Measurements from ENCODE around the gene TANK.
"Not testable (repeated sequence)": the region's sequence is repeated elsewhere in the genome, so short reads cannot be mapped to it uniquely, and the experiment has no call there.

Gene TANK

GRCh38 chr2:161280906-161281323 lies 120.7 kb downstream of the TANK start:
- not testable (repeated sequence) for H3K36me3 ChIP-seq (ENCODE audit: control insufficient read depth, insufficient read depth, low read length); H3K4me3 ChIP-seq (ENCODE audit: low read depth, low read length); H3K27me3 ChIP-seq (ENCODE audit: control insufficient read depth, insufficient read depth, low read length); H3K27ac ChIP-seq (ENCODE audit: low read depth, low read length); H3K9ac ChIP-seq (ENCODE audit: low read length); H3K4me1 ChIP-seq (ENCODE audit: control insufficient read depth, insufficient read depth, low read length)
- peaks cover 13% of the 10 kb centered on the region for H3K9me3 ChIP-seq (ENCODE audit: control insufficient read depth, insufficient read depth, low read depth, low read length)

DNA sequence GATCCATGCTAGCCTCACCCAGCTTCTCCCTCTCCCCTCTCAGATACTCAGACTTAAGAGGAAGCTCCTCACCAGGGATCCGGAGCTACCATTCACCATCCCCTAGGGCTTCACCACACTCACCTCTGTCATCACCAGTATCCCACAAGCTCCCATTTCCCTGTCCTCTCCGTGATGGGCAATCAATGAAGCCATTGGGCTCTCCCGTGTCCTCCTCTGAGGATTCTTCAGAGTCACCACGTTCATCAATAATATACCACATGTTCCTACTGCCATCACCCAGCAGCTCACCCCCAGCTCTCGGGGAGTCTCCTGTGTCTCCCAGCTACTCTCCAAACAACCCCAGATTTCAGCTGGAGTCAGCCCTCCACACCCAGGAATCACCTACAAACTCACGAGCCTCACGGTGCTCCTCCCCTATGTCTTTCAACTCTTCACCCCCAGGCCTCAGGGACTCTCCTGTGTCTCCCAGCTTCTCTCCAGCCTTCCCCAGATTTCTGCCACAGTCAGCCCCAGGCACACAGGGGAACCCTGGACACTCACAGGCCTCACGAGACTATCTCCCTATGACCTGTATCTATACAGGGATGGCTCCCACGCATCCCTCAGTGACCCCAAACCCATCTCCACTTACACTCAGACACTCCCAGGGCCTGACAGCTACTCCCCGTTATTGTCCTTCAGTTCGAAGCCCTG lies 121.5 kb downstream of the TANK start:
- not testable (repeated sequence) for H3K4me3 ChIP-seq (ENCODE audit: low read depth, low read length); H3K9ac ChIP-seq (ENCODE audit: low read length); H3K27me3 ChIP-seq (ENCODE audit: control insufficient read depth, insufficient read depth, low read length); H3K36me3 ChIP-seq (ENCODE audit: control insufficient read depth, insufficient read depth, low read length); H3K4me1 ChIP-seq (ENCODE audit: control insufficient read depth, insufficient read depth, low read length); H3K27ac ChIP-seq (ENCODE audit: low read depth, low read length)
- H3K9me3 ChIP-seq (ENCODE audit: control insufficient read depth, insufficient read depth, low read depth, low read length) = peaks cover 21% of the 10 kb centered on the region

DNA sequence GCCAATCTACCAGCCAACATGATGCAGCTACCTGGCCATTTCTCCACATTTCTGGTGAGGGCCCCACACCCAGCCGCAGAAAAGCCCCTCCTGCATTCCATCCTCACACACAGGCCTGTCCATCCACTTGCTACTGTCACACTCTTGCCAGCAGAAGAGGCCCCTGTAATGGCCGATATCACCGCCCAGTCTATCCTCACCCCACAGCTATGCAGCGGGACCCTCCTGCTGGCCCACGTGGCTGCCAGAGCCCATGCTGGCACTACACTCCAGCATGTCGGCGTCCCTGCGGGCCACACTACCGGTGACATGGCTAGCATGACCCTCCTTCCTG lies 122.0 kb downstream of the TANK start:
- H3K9ac ChIP-seq (ENCODE audit: low read length); H3K4me3 ChIP-seq (ENCODE audit: low read depth, low read length); H3K27me3 ChIP-seq (ENCODE audit: control insufficient read depth, insufficient read depth, low read length); H3K4me1 ChIP-seq (ENCODE audit: control insufficient read depth, insufficient read depth, low read length); H3K36me3 ChIP-seq (ENCODE audit: control insufficient read depth, insufficient read depth, low read length); H3K27ac ChIP-seq (ENCODE audit: low read depth, low read length): not testable (repeated sequence)
- peaks cover 22% of the 10 kb centered on the region for H3K9me3 ChIP-seq (ENCODE audit: control insufficient read depth, insufficient read depth, low read depth, low read length)

DNA sequence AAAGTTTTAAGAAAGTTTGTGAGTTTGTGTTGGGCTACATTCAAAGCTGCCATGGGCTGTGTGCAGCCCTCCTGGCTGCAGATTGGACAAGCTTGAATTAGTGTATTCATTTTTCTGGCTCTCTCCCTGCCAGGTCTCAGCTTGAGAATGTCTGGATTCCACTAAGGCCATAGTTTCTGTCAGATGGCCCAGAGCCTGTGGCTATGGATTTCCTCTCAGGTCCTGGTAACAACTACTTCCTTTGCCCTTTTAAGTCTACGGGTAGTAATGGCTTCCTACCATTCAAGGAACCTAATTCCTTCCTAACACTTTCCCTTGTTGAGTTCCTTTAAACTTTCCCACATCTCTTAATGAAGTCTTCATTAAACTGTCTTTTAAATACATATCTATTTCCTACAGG lies 123.7 kb downstream of the TANK start:
- Histone ChIP-seq H3K4me1 (ENCODE audit: control insufficient read depth, insufficient read depth, low read length) (no peaks in the 10 kb centered on the region), H3K27me3 (ENCODE audit: control insufficient read depth, insufficient read depth, low read length) (no peaks in the 10 kb centered on the region), H3K36me3 (ENCODE audit: control insufficient read depth, insufficient read depth, low read length) (no peaks in the 10 kb centered on the region), H3K4me3 (ENCODE audit: low read depth, low read length) (no peak overlapping the region), H3K27ac (ENCODE audit: low read depth, low read length) (no peak overlapping the region), H3K9me3 (ENCODE audit: control insufficient read depth, insufficient read depth, low read depth, low read length) (peaks cover 18% of the 10 kb centered on the region), H3K9ac (ENCODE audit: low read length) (no peak overlapping the region)
